Pons (tissue), 1 donor: Measurements from ENCODE around the gene EPHA3.

Experiments
- DNase-seq: peaks from one replicate; pipeline ENCODE4 v3.0.0-alpha.2; 2016; ENCODE audit warnings: low spot score

EPHA3 gene

GRCh38 chr3:89363171-89363570 is 255.8 kb downstream of the EPHA3 start:
- no peak for DNase-seq

GRCh38 chr3:89364314-89364713 is 256.9 kb downstream of the EPHA3 start:
- no peak for DNase-seq

- no peak for DNase-seq
Observed at GRCh38 chr3:89367166-89367565, 259.7 kb downstream of the EPHA3 start.

- DNase-seq, result no peak
Observed at GRCh38 chr3:89368846-89369245, 261.4 kb downstream of the EPHA3 start.

GRCh38 chr3:89372456-89372855 is 265.0 kb downstream of the EPHA3 start:
- no peak for DNase-seq

- no peak for DNase-seq
Observed at GRCh38 chr3:89373434-89373833, 266.0 kb downstream of the EPHA3 start.

GRCh38 chr3:89375451-89375850 is 268.0 kb downstream of the EPHA3 start:
- no peak for DNase-seq

GRCh38 chr3:89380016-89380415 is 272.6 kb downstream of the EPHA3 start:
- no peak for DNase-seq

GRCh38 chr3:89392991-89393390 is 285.6 kb downstream of the EPHA3 start:
- DNase-seq, result no peak

GRCh38 chr3:89395456-89395855 is 288.0 kb downstream of the EPHA3 start:
- DNase-seq, result no peak

- DNase-seq, result no peak
Observed at GRCh38 chr3:89395996-89396395, 288.6 kb downstream of the EPHA3 start.

- no peak for DNase-seq
Observed at GRCh38 chr3:89402051-89402450, 294.6 kb downstream of the EPHA3 start.

- no peak for DNase-seq
Observed at GRCh38 chr3:89405176-89405575, 297.8 kb downstream of the EPHA3 start.

- no peak for DNase-seq
Observed at GRCh38 chr3:89405593-89405992, 298.2 kb downstream of the EPHA3 start.

- DNase-seq, result no peak
Observed at GRCh38 chr3:89411201-89411600, 303.8 kb downstream of the EPHA3 start.

- DNase-seq, result no peak
Observed at GRCh38 chr3:89414270-89414669, 306.8 kb downstream of the EPHA3 start.

GRCh38 chr3:89419647-89420241 is 312.3 kb downstream of the EPHA3 start:
- peak; percentile 20 for DNase-seq

- no peak for DNase-seq
Observed at GRCh38 chr3:89426060-89426459, 318.6 kb downstream of the EPHA3 start.

GRCh38 chr3:89434621-89435380 is 327.4 kb downstream of the EPHA3 start:
- DNase-seq, result peak; percentile 42

GRCh38 chr3:89436846-89437245 is 329.4 kb downstream of the EPHA3 start:
- no peak for DNase-seq

- no peak for DNase-seq
Observed at GRCh38 chr3:89440386-89440785, 333.0 kb downstream of the EPHA3 start.

GRCh38 chr3:89441141-89441540 is 333.7 kb downstream of the EPHA3 start:
- DNase-seq, result no peak

- DNase-seq, result no peak
Observed at GRCh38 chr3:89446593-89446992, 339.2 kb downstream of the EPHA3 start.

GRCh38 chr3:89447243-89447642 is 339.8 kb downstream of the EPHA3 start:
- peak; percentile 23 for DNase-seq
